ENCODE measurements around the gene LRCH1.

DNA sequence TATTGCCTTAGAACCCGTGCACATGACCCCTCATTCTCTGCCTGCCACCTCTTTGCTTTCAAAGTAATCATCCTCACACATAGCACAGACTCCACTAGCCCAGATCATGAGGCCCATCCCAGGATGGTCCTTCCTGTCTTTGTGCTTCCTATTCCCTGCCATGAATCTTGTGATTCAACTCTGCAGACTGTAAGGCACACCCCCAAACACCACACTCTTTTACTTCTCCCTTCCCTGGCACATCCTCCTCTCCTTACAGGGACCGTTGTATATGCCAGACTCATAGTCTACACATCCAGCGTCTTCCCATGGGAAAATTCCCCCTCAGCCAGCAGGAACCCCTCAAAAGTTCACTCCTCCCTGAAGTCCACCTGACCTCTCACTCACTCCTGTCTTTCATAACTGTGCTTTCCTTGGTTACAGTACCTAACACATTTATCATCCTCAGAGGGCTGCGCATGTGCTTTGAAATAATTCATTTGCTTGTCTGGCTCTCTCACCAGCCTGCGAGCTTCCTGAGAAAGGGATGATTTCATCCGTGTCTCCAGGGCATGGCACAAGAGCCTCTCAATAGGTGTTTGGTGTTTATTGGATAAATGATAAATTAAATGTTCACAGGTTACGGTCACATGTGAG is 26.8 kb upstream of the LRCH1 start:
- TF ChIP-seq, protein P1, sequence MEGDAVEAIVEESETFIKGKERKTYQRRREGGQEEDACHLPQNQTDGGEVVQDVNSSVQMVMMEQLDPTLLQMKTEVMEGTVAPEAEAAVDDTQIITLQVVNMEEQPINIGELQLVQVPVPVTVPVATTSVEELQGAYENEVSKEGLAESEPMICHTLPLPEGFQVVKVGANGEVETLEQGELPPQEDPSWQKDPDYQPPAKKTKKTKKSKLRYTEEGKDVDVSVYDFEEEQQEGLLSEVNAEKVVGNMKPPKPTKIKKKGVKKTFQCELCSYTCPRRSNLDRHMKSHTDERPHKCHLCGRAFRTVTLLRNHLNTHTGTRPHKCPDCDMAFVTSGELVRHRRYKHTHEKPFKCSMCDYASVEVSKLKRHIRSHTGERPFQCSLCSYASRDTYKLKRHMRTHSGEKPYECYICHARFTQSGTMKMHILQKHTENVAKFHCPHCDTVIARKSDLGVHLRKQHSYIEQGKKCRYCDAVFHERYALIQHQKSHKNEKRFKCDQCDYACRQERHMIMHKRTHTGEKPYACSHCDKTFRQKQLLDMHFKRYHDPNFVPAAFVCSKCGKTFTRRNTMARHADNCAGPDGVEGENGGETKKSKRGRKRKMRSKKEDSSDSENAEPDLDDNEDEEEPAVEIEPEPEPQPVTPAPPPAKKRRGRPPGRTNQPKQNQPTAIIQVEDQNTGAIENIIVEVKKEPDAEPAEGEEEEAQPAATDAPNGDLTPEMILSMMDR (conservative IDR thresholded peaks at IDR 0.05; ENCODE audit: low read depth, low read length) = no peak
- TF ChIP-seq NFE2L2 (IDR thresholded peaks at IDR 0.05; ENCODE audit: low read depth, low read length) (no peak), POLR2A (IDR thresholded peaks at IDR 0.05; ENCODE audit: low read depth, low read length) (no peak), RAD21 (IDR thresholded peaks at IDR 0.05; ENCODE audit: low read length) (no peak), RCOR1 (IDR thresholded peaks at IDR 0.05; ENCODE audit: insufficient replicate concordance, low read length) (no peak), MAZ (IDR thresholded peaks at IDR 0.05; ENCODE audit: borderline replicate concordance, low read depth, low read length) (no peak), MAFK (IDR thresholded peaks at IDR 0.05; ENCODE audit: low read depth, low read length) (no peak), CHD1 (IDR thresholded peaks at IDR 0.05; ENCODE audit: low read depth, low read length) (no peak), RFX5 (IDR thresholded peaks at IDR 0.05; ENCODE audit: low read depth, low read length) (no peak), BHLHE40 (IDR thresholded peaks at IDR 0.05; ENCODE audit: low read depth, low read length) (no peak), CEBPB (IDR thresholded peaks at IDR 0.05; ENCODE audit: low read depth, low read length) (no peak), FOS (IDR thresholded peaks at IDR 0.05; ENCODE audit: low read depth, low read length) (no peak)
